SU-DHL-6 (cell line): Measurements from ENCODE around the gene EXD3.

ENCODE experiments used
- H2AFZ ChIP-seq: fragments of 200-600 bp; sonication (generic); 2 replicates; pipeline ENCODE4 v1.6.1; 2014; ENCODE audit warnings: low read depth, mild to moderate bottlenecking, moderate library complexity, mixed read lengths, antibody characterized with exemption, low read length; ENCODE audit not compliant: severe bottlenecking
- H3F3A ChIP-seq: fragments of 200-600 bp; shearing (Covaris generic); 2 replicates; pipeline ENCODE4 v1.6.0; 2016; ENCODE audit warnings: antibody characterized with exemption, mild to moderate bottlenecking; ENCODE audit not compliant: insufficient read depth
- H3K27ac ChIP-seq: fragments of 200-600 bp; sonication (generic); 2 replicates; pipeline ENCODE4 v1.5.1; 2016; ENCODE audit warnings: low read depth, mild to moderate bottlenecking, low read length, moderate library complexity, mixed read lengths
- H3K27me3 ChIP-seq: fragments of 200-600 bp; sonication (generic), shearing (Covaris generic); 2 replicates; pipeline ENCODE4 v1.6.0; 2014; ENCODE audit warnings: mild to moderate bottlenecking, low read length
- H3K36me3 ChIP-seq: fragments of 200-600 bp; sonication (generic); 2 replicates; pipeline ENCODE4 v1.6.1; 2014; ENCODE audit warnings: mild to moderate bottlenecking, low read length, mixed read lengths
- H3K4me2 ChIP-seq: fragments of 300-600, 200-600 bp; shearing (Covaris generic), sonication (generic); 2 replicates; pipeline ENCODE4 v1.6.0; 2014; ENCODE audit warnings: low read length, low read depth, mild to moderate bottlenecking; ENCODE audit not compliant: poor library complexity, severe bottlenecking
- H3K4me3 ChIP-seq: fragments of 200-600 bp; sonication (generic); 2 replicates; pipeline ENCODE4 v1.5.1; 2014; ENCODE audit warnings: antibody characterized with exemption, low read length, mild to moderate bottlenecking, mixed read lengths; ENCODE audit not compliant: insufficient read depth, poor library complexity, severe bottlenecking
- H3K79me2 ChIP-seq: fragments of 200-600 bp; sonication (generic); 2 replicates; pipeline ENCODE4 v1.6.1; 2014; ENCODE audit warnings: mild to moderate bottlenecking, low read length, moderate library complexity; ENCODE audit not compliant: insufficient read depth
- H3K9ac ChIP-seq: fragments of 200-600 bp; sonication (generic); 2 replicates; pipeline ENCODE4 v1.7.0; 2014; ENCODE audit warnings: mild to moderate bottlenecking, low read length
- H3K9me2 ChIP-seq: fragments of 200-600 bp; sonication (generic); replicated peaks from 2 replicates; pipeline ENCODE4 v1.6.1; 2014; ENCODE audit warnings: low read length; ENCODE audit not compliant: insufficient read depth
- H3K9me3 ChIP-seq: fragments of 200-600 bp; sonication (generic); 2 replicates; pipeline ENCODE4 v1.6.1; 2014; ENCODE audit warnings: low read length, mixed read lengths; ENCODE audit not compliant: insufficient read depth
- H4K20me1 ChIP-seq: fragments of 200-600 bp; sonication (generic); 2 replicates; pipeline ENCODE4 v1.6.1; 2014; ENCODE audit warnings: low read depth, mild to moderate bottlenecking, antibody characterized with exemption, low read length, moderate library complexity, mixed read lengths
- CTCF ChIP-seq: fragments of 200-600 bp; sonication (generic); IDR thresholded peaks from one replicate; pipeline ENCODE4 v1.5.1; 2017; ENCODE audit warnings: antibody characterized with exemption, mild to moderate bottlenecking, low read length, moderate library complexity; ENCODE audit not compliant: insufficient read depth, poor library complexity, severe bottlenecking
- EZH2phosphoT487 ChIP-seq: fragments of 200-600 bp; sonication (generic), shearing (Covaris generic); conservative IDR thresholded peaks from 2 replicates; pipeline ENCODE4 v1.6.1; 2018; ENCODE audit warnings: mild to moderate bottlenecking, antibody characterized with exemption, low read length, moderate library complexity, mixed read lengths

Gene EXD3

DNA sequence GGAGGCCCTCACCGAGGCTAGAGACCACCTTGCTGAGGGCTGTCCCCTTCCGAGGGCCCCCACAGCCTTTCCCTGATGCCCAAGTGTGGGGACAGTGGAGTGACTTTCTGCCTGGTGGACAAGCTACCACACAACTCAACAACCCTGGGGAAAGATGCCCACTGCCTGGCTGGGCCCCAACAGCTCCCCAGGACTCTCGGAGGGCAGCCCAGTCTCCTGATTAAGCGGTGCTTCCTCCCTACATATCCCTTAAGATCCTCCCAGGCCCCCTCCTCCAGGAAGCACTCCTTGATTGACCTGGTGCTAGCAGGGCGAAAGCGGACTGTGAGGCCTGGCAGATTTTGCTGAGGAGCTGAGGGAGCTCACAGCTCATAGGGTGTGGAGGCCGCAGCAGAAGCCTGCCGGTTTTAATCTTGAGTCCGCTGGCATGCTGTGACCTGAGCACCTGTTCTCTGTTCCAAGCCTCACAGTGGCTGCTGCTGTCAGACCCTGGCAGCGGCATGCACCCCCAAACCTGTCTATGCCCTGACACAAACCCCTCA is 34.0 kb upstream of the EXD3 start:
- Histone ChIP-seq H3K27ac (no peak overlapping the region), H3K9me2 (no peaks in the 10 kb centered on the region), H3K4me3 (no peak overlapping the region), H3F3A (no peaks in the 10 kb centered on the region), H3K79me2 (no peaks in the 10 kb centered on the region; the same call in 1 of the 2 replicates), H3K27me3 (no peaks in the 10 kb centered on the region), H2AFZ (no peak overlapping the region), H4K20me1 (no peaks in the 10 kb centered on the region), H3K9ac (no peak overlapping the region), H3K36me3 (no peaks in the 10 kb centered on the region), H3K9me3 (no peaks in the 10 kb centered on the region), H3K4me2 (no peak overlapping the region)
- TF ChIP-seq EZH2phosphoT487 = no peak
- TF ChIP-seq CTCF = no peak

GRCh38 chr9:137456061-137456863 is 33.3 kb upstream of the EXD3 start:
- H3K4me2 ChIP-seq = no peak overlapping the region
- H3F3A ChIP-seq = no peaks in the 10 kb centered on the region
- no peaks in the 10 kb centered on the region for H4K20me1 ChIP-seq
- no peaks in the 10 kb centered on the region for H3K27me3 ChIP-seq
- no peak for TF ChIP-seq CTCF
- no peaks in the 10 kb centered on the region for H3K36me3 ChIP-seq
- H2AFZ ChIP-seq = no peak overlapping the region
- H3K9me3 ChIP-seq = no peaks in the 10 kb centered on the region
- no peak overlapping the region for H3K9ac ChIP-seq
- H3K79me2 ChIP-seq = no peaks in the 10 kb centered on the region; the same call in 1 of the 2 replicates
- H3K4me3 ChIP-seq = no peak overlapping the region
- H3K27ac ChIP-seq = no peak overlapping the region
- H3K9me2 ChIP-seq = no peaks in the 10 kb centered on the region

DNA sequence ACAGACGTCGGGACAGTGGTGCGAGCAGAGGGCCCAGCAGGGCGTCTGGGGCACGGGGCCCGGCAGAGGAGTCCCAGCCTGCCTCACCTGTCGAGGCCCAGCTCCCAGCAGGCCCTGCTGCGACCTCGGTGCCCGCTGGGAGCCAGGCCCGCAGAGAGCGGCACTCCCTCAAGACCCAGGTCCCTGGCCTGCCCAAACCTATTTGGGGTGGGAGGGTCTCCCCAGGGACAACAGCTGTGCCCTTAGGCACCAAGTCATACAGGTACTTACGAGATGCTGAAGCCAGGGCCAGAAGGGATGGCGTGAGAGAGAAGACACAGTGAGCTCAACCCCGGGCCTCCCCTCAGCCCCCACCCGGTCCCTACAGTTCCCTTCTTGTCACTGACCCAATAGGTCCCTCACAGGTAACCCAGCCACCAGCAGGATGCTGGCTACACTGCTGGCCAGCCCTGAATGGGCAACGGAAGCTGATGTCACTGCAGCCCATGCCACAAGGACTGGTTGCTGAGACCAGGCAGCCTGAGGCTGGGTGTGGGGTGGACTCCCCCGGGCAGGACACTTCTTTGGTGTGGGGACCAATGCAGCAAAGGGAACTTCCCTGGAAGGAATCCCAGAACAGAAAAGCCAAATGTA is 32.5 kb upstream of the EXD3 start:
- no peaks in the 10 kb centered on the region for H3K9me3 ChIP-seq
- H2AFZ ChIP-seq = no peak overlapping the region
- no peaks in the 10 kb centered on the region for H3K27me3 ChIP-seq
- no peak overlapping the region for H3K27ac ChIP-seq
- no peaks in the 10 kb centered on the region for H3F3A ChIP-seq
- H3K4me3 ChIP-seq = no peak overlapping the region
- no peaks in the 10 kb centered on the region for H3K36me3 ChIP-seq
- no peaks in the 10 kb centered on the region for H3K9me2 ChIP-seq
- no peaks in the 10 kb centered on the region; the same call in 1 of the 2 replicates for H3K79me2 ChIP-seq
- no peaks in the 10 kb centered on the region for H4K20me1 ChIP-seq
- no peak for TF ChIP-seq CTCF
- TF ChIP-seq EZH2phosphoT487 = no peak
- H3K4me2 ChIP-seq = no peak overlapping the region
- H3K9ac ChIP-seq = no peak overlapping the region
